Lower leg skin (tissue), 3 donors: ENCODE results near the gene C1QL1.

Experiments used
- POLR2A ChIP-seq, 2 donors: fragments of 450-650 bp; IDR thresholded peaks; one replicate each; pipeline ENCODE4 v1.6.1; 2016 to 2017; ENCODE audit warnings: antibody characterized with exemption in 2 of 2, mild to moderate bottlenecking in 1 of 2, moderate library complexity in 1 of 2
- TF ChIP-seq, protein P1 (sequence below), 3 donors: fragments of 450-650 bp; IDR thresholded peaks; one replicate each; pipeline ENCODE4 v1.5.1; 2016; ENCODE audit warnings: antibody characterized with exemption in 3 of 3, mild to moderate bottlenecking in 3 of 3, moderate library complexity in 2 of 3

- TF ChIP-seq, protein P1, sequence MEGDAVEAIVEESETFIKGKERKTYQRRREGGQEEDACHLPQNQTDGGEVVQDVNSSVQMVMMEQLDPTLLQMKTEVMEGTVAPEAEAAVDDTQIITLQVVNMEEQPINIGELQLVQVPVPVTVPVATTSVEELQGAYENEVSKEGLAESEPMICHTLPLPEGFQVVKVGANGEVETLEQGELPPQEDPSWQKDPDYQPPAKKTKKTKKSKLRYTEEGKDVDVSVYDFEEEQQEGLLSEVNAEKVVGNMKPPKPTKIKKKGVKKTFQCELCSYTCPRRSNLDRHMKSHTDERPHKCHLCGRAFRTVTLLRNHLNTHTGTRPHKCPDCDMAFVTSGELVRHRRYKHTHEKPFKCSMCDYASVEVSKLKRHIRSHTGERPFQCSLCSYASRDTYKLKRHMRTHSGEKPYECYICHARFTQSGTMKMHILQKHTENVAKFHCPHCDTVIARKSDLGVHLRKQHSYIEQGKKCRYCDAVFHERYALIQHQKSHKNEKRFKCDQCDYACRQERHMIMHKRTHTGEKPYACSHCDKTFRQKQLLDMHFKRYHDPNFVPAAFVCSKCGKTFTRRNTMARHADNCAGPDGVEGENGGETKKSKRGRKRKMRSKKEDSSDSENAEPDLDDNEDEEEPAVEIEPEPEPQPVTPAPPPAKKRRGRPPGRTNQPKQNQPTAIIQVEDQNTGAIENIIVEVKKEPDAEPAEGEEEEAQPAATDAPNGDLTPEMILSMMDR (IDR thresholded peaks at IDR 0.05) = no peak
- TF ChIP-seq POLR2A (IDR thresholded peaks at IDR 0.05) = no peak
Observed at GRCh38 chr17:44968225-44969143, at the start of gene C1QL1.
